Skeletal muscle tissue (tissue), 4 donors: ENCODE measurements around the gene MAP4K4. TPM values are rescaled to one million over a fixed set of nuclear protein-coding genes. Genes with fewer than 3 reads are reported as not detected.
A peak's percentile ranks its signal among the peaks of the same experiment; 100 is the strongest.

Experiments
- H3K27ac ChIP-seq: one replicate; pipeline ENCODE4 v1.7.0; 2013; ENCODE audit warnings: mild to moderate bottlenecking, low read depth, low read length, inconsistent platforms
- H3K27me3 ChIP-seq, 3 donors: one replicate each; pipeline ENCODE4 v1.7.0; 2013; ENCODE audit warnings: low read length in 3 of 3; ENCODE audit not compliant: control insufficient read depth in 3 of 3, insufficient read depth in 3 of 3
- H3K36me3 ChIP-seq, 3 donors: one replicate each; pipeline ENCODE4 v1.7.0; 2013; ENCODE audit warnings: low read length in 3 of 3; ENCODE audit not compliant: control insufficient read depth in 3 of 3, insufficient read depth in 3 of 3
- H3K4me1 ChIP-seq, 3 donors: one replicate each; pipeline ENCODE4 v1.7.0; 2013; ENCODE audit warnings: low read length in 3 of 3, mild to moderate bottlenecking in 3 of 3; ENCODE audit not compliant: control insufficient read depth in 3 of 3, insufficient read depth in 3 of 3
- H3K4me3 ChIP-seq, 3 donors: one replicate each; pipeline ENCODE4 v1.7.0; 2013; ENCODE audit warnings: low read length in 3 of 3
- H3K9ac ChIP-seq, 3 donors: one replicate each; pipeline ENCODE4 v1.7.0; 2013; ENCODE audit warnings: low read length in 3 of 3, mild to moderate bottlenecking in 3 of 3, moderate library complexity in 2 of 3, low read depth in 1 of 3
- H3K9me3 ChIP-seq, 3 donors: one replicate each; pipeline ENCODE4 v1.7.0; 2013; ENCODE audit warnings: low read length in 3 of 3; ENCODE audit not compliant: control insufficient read depth in 3 of 3
- total RNA-seq: library from RNA; depleted of rRNA; stranded (reverse); fragments of >200 nt; gene quantifications from one replicate; pipeline ENCODE4 v1.2.3, GENCODE V29; 2014
- donor health status: Osteomylitis.

MAP4K4 gene
- total RNA-seq, 1 donor from 2014 or later, result 77.2 TPM

- H3K27ac ChIP-seq, result no peak overlapping the region
- H3K4me1 ChIP-seq, result peaks cover 0 to 7% (median 7%) of the 10 kb centered on the region in 3 donors
- no peaks in the 10 kb centered on the region for H3K36me3 ChIP-seq
- H3K27me3 ChIP-seq, result no peaks in the 10 kb centered on the region
- H3K9me3 ChIP-seq, result peaks cover 0 to 2% (median 0%) of the 10 kb centered on the region in 3 donors
- H3K4me3 ChIP-seq, result no peak overlapping the region
- H3K9ac ChIP-seq, result no peak overlapping the region
Measured at GRCh38 chr2:101692041-101692440, 5.5 kb upstream of the MAP4K4 start.

- Histone ChIP-seq H3K27ac (no peak overlapping the region), H3K9me3 (peaks cover 0 to 2% (median 0%) of the 10 kb centered on the region in 3 donors)
Measured at GRCh38 chr2:101692766-101693165, 4.7 kb upstream of the MAP4K4 start.

GRCh38 chr2:101693991-101694588, 3.4 kb upstream of the MAP4K4 start:
- no peaks in the 10 kb centered on the region for H3K27me3 ChIP-seq
- no peak overlapping the region for H3K9ac ChIP-seq
- H3K4me1 ChIP-seq, result peaks cover 3 to 14% (median 14%) of the 10 kb centered on the region in 3 donors
- H3K4me3 ChIP-seq, result no peak overlapping the region
- peaks cover 0 to 2% (median 0%) of the 10 kb centered on the region in 3 donors for H3K9me3 ChIP-seq
- no peak overlapping the region for H3K27ac ChIP-seq
- H3K36me3 ChIP-seq, result no peaks in the 10 kb centered on the region

More at GRCh38 chr2:101692766-101693165, 4.7 kb upstream of the MAP4K4 start:
- no peak overlapping the region for H3K9ac ChIP-seq
- no peak overlapping the region for H3K4me3 ChIP-seq
- H3K27me3 ChIP-seq, result no peaks in the 10 kb centered on the region
- no peaks in the 10 kb centered on the region for H3K36me3 ChIP-seq
- H3K4me1 ChIP-seq, result peaks cover 0 to 7% (median 7%) of the 10 kb centered on the region in 3 donors

DNA sequence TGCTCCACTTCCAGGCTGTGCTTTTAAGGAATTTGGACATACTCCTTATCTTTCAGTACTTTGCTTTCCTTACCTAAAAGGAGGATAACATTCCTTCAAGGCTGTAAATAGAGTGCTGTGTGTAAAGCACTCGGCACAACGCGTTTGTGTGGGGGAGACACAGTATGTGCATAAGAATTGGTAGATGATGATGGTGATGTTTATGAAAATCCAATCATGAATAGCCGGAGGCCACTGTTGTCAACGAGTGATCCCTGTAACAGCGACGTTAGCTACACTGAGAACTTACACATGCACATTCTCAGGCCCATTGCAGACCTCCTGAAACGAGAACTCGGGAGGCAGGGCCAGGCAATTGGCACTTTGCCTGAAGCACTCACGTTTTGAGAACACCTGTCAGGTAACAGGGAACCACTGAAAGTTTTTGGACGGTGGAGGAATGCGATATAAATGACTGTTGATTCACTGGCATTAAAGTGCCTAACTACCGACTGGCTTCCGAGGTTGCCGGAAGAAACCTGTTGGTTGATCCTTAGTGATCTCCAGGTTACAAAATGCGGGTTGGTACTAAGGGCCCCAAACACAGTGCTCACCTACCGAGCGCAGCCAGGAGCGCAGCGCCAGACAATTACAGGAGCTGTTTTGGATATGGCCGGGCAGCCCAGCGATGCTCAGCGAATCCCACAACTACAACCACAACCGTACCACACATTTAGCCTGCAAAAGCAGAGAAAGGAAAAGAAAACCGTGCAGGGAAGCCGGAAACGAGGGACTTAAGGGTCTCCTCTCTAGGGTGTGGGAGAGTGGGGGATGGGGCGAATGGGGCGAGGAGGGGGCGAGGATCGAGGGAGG, 1.0 kb upstream of the MAP4K4 start:
- Histone ChIP-seq H3K27ac (peak overlapping the region; percentile 84), H3K27me3 (no peaks in the 10 kb centered on the region), H3K9ac (peak overlapping the region; percentile 77 to 83 (median 78)), H3K36me3 (no peaks in the 10 kb centered on the region), H3K4me3 (peak overlapping the region; percentile 78 to 79 (median 78)), H3K9me3 (peaks cover 0 to 2% (median 0%) of the 10 kb centered on the region in 3 donors), H3K4me1 (peaks cover 17 to 19% (median 18%) of the 10 kb centered on the region in 3 donors)

DNA sequence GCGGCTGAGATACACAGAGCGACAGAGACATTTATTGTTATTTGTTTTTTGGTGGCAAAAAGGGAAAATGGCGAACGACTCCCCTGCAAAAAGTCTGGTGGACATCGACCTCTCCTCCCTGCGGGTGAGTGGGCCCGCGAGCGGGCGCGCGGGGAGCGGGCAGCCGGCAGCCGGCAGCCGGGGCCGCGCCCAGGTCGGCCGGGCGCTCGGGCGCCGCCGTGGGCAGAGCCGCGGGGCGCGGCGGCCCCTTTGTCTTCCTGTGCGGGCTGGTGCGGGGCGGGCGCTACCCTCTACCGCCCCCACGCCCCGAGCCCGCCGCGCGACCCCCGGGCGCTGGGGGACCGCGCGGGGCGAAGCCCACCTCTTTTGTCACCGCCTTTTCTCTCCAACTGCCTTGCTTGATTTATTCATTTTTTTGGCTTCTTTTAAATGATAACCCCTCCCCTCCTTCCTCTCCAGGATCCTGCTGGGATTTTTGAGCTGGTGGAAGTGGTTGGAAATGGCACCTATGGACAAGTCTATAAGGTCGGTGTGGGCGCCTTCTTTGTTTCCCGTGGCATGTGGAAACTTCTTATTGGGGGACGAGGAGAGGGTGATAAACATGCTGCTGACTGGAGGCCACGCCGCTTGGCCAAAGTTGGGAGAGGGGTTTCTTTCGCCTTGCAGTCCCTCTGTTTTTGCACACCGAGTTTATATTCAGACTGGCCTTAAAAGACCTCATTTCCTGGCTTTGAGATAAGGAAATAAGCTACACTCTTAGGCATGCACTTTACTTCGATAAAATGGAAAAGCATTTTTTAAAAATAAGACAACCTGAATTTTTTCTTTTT, 722 bp downstream of the MAP4K4 start:
- peaks cover 17 to 21% (median 19%) of the 10 kb centered on the region in 3 donors for H3K4me1 ChIP-seq
- no peaks in the 10 kb centered on the region for H3K27me3 ChIP-seq
- H3K4me3 ChIP-seq, result peak overlapping the region; percentile 71 to 87 (median 75)
- H3K9ac ChIP-seq, result peak overlapping the region; percentile 72 to 85 (median 79)
- peak overlapping the region; percentile 45 for H3K27ac ChIP-seq
- H3K9me3 ChIP-seq, result peaks cover 0 to 2% (median 0%) of the 10 kb centered on the region in 3 donors
- H3K36me3 ChIP-seq, result no peaks in the 10 kb centered on the region

- no peaks in the 10 kb centered on the region for H3K27me3 ChIP-seq
- H3K4me1 ChIP-seq, result peaks cover 17 to 23% (median 19%) of the 10 kb centered on the region in 3 donors
- H3K9me3 ChIP-seq, result peaks cover 0 to 2% (median 0%) of the 10 kb centered on the region in 3 donors
- H3K27ac ChIP-seq, result peak overlapping the region; percentile 45
- H3K9ac ChIP-seq, result peak overlapping the region; percentile 52 to 85 (median 79)
- peak overlapping the region; percentile 71 to 87 (median 75) for H3K4me3 ChIP-seq
- no peaks in the 10 kb centered on the region for H3K36me3 ChIP-seq
Measured at GRCh38 chr2:101698844-101699754, 1.6 kb downstream of the MAP4K4 start.

DNA sequence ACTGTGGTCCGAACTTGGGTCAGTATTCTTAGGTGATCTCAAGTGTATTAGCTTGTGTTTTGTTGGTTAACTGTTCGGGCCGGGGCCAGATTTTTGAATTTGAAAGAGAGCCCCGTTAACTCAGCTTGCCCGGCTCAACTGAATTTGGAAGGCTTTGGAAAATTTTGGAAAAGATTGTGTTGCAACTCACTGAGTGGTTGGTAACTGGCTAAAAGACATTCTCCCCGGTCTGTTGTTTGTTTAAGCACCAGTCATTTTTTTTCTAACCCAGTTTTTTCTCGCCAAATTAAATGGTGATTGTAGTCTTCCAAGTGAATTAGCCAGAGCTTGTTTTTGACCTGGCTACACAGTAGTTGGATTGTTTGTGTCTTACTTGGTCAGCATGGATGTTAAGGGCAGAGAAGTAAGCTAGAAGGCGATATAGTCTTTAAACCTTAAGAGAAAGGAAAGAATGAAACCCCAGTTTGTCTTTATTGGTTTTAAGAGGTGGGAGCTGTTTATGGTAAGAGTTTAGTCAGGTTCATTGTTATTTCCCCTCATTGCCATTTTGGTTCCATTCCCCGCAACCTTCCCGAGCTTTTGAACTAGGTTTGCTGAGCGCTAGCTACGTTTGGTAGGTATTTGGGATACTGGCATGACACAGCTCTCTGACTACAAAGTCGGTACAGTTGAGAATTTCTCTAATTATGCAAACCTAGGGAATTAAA, 2.4 kb downstream of the MAP4K4 start:
- peaks cover 18 to 25% (median 19%) of the 10 kb centered on the region in 3 donors for H3K4me1 ChIP-seq

GRCh38 chr2:101704046-101704466, 6.5 kb downstream of the MAP4K4 start:
- H3K4me1 ChIP-seq, result peaks cover 16 to 31% (median 25%) of the 10 kb centered on the region in 3 donors
- H3K9ac ChIP-seq, result no peak overlapping the region
- H3K4me3 ChIP-seq, result no peak overlapping the region
- no peaks in the 10 kb centered on the region for H3K27me3 ChIP-seq
- no peaks in the 10 kb centered on the region for H3K9me3 ChIP-seq
- H3K36me3 ChIP-seq, result no peaks in the 10 kb centered on the region
- H3K27ac ChIP-seq, result peak overlapping the region; percentile 16

More for the DNA sequence above, 2.4 kb downstream of the MAP4K4 start:
- H3K36me3 ChIP-seq, result no peaks in the 10 kb centered on the region
- H3K4me3 ChIP-seq, result peak overlapping the region; percentile 71 to 87 (median 75)
- H3K9ac ChIP-seq, result peak overlapping the region; percentile 42 to 85 (median 52)
- H3K9me3 ChIP-seq, result no peaks in the 10 kb centered on the region
- H3K27me3 ChIP-seq, result no peaks in the 10 kb centered on the region
- H3K27ac ChIP-seq, result peak overlapping the region; percentile 38
